Lower lobe of right lung (tissue), 2 donors: ENCODE results near the gene POC1B. TPM values are rescaled to one million over a fixed set of nuclear protein-coding genes. Genes with fewer than 3 reads are reported as not detected.

Experiments
- ATAC-seq, 2 donors: fragments of 200-7000 bp; cut with Tn5 transposase; one replicate each; pipeline ENCODE4 v1.9.1; 2020 to 2022; ENCODE audit warnings: mild to moderate bottlenecking in 2 of 2, moderate library complexity in 2 of 2
- DNase-seq: peaks from one replicate; pipeline ENCODE4 v3.0.0-alpha.2; 2020
- H3K27ac ChIP-seq: fragments of 200-600 bp; one replicate; pipeline ENCODE4 v1.8.0; 2022
- H3K27me3 ChIP-seq: fragments of 200-600 bp; one replicate; pipeline ENCODE4 v1.8.0; 2022; ENCODE audit warnings: low read depth
- H3K36me3 ChIP-seq: fragments of 200-600 bp; one replicate; pipeline ENCODE4 v1.8.0; 2022; ENCODE audit warnings: mild to moderate bottlenecking
- H3K4me1 ChIP-seq: fragments of 200-600 bp; one replicate; pipeline ENCODE4 v1.8.0; 2022
- H3K4me3 ChIP-seq: fragments of 200-600 bp; one replicate; pipeline ENCODE4 v1.8.0; 2022; ENCODE audit warnings: mild to moderate bottlenecking
- H3K9me3 ChIP-seq: fragments of 200-600 bp; one replicate; pipeline ENCODE4 v1.8.0; 2022
- intact Hi-C: fragments of 100-400 bp; cut with DNase I; formaldehyde crosslinking; loops from one replicate; pipeline ENCODE4 v1.11.0; 2022
- total RNA-seq: library from RNA; stranded (reverse); fragmentation: NEBNext Ultra II Directional; extraction: Animal tissue kit (Norgen Biotek cat#: 25700); gene quantifications from one replicate; pipeline ENCODE4 v1.2.1, GENCODE V29; 2021
- TF ChIP-seq, protein P1 (sequence below): fragments of 200-600 bp; IDR thresholded peaks from one replicate; pipeline ENCODE4 v1.8.0; 2022; ENCODE audit warnings: antibody characterized with exemption, mild to moderate bottlenecking
- donor health status: DM: no; HTN: yes; CAD: no; lungs with severe emphysema.

The POC1B gene
- total RNA-seq, 1 donor from 2014 or later, result 15.5 TPM

GRCh38 chr12:89568484-89568883, 42.6 kb upstream of the POC1B start:
- peaks cover 7% of the 10 kb centered on the region for H3K4me1 ChIP-seq
- no peaks in the 10 kb centered on the region for H3K9me3 ChIP-seq
- no peak overlapping the region for H3K4me3 ChIP-seq
- no peak overlapping the region for H3K27ac ChIP-seq
- intact Hi-C loops, result no loop called here
- TF ChIP-seq, protein P1, sequence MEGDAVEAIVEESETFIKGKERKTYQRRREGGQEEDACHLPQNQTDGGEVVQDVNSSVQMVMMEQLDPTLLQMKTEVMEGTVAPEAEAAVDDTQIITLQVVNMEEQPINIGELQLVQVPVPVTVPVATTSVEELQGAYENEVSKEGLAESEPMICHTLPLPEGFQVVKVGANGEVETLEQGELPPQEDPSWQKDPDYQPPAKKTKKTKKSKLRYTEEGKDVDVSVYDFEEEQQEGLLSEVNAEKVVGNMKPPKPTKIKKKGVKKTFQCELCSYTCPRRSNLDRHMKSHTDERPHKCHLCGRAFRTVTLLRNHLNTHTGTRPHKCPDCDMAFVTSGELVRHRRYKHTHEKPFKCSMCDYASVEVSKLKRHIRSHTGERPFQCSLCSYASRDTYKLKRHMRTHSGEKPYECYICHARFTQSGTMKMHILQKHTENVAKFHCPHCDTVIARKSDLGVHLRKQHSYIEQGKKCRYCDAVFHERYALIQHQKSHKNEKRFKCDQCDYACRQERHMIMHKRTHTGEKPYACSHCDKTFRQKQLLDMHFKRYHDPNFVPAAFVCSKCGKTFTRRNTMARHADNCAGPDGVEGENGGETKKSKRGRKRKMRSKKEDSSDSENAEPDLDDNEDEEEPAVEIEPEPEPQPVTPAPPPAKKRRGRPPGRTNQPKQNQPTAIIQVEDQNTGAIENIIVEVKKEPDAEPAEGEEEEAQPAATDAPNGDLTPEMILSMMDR, result no peak
- DNase-seq (no peak), ATAC-seq (peak; percentile 60 to 69)
- no peaks in the 10 kb centered on the region for H3K27me3 ChIP-seq
- H3K36me3 ChIP-seq, result no peaks in the 10 kb centered on the region

- no peaks in the 10 kb centered on the region for H3K27me3 ChIP-seq
- TF ChIP-seq, protein P1, result no peak
- peaks cover 7% of the 10 kb centered on the region for H3K4me1 ChIP-seq
- H3K36me3 ChIP-seq, result no peaks in the 10 kb centered on the region
- H3K4me3 ChIP-seq, result no peak overlapping the region
- ATAC-seq, result peak; percentile 55 to 81
- H3K9me3 ChIP-seq, result no peaks in the 10 kb centered on the region
- intact Hi-C loops, result no loop called here
- no peak for DNase-seq
- no peak overlapping the region for H3K27ac ChIP-seq
Observed at GRCh38 chr12:89567691-89568239, 41.9 kb upstream of the POC1B start.

DNA sequence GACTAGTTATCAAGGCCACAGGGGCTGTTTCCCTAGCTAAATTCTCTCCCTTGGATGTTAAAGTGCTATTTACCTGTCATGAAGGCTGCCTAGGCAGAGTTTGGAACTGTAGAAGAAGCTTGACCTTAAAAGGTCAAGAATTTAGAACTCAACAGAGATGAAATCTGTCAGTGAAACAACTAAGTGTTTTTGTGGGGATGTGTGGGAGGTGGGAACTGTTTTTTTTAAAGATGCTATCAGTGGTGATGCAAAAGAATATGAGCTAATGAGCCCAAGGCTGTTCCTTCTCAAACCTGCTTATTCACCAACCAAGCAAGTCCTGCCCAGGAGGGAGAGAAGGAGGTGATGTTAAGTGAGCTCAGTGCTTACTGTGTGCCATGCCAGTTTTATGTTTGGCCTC, 40.8 kb upstream of the POC1B start:
- H3K27ac ChIP-seq, result no peak overlapping the region
- DNase-seq, result no peak
- H3K4me1 ChIP-seq, result peaks cover 7% of the 10 kb centered on the region
- intact Hi-C loops, result no loop called here
- no peaks in the 10 kb centered on the region for H3K36me3 ChIP-seq
- H3K27me3 ChIP-seq, result no peaks in the 10 kb centered on the region
- TF ChIP-seq, protein P1, result no peak
- no peaks in the 10 kb centered on the region for H3K9me3 ChIP-seq
- H3K4me3 ChIP-seq, result no peak overlapping the region
- no peak for ATAC-seq

GRCh38 chr12:89565002-89565401, 39.2 kb upstream of the POC1B start:
- TF ChIP-seq, protein P1, result no peak
- no peak overlapping the region for H3K4me3 ChIP-seq
- no peaks in the 10 kb centered on the region for H3K36me3 ChIP-seq
- H3K9me3 ChIP-seq, result no peaks in the 10 kb centered on the region
- no peak for DNase-seq
- H3K27me3 ChIP-seq, result no peaks in the 10 kb centered on the region
- H3K27ac ChIP-seq, result no peak overlapping the region
- peaks cover 7% of the 10 kb centered on the region for H3K4me1 ChIP-seq
- intact Hi-C loops, result no loop called here
- ATAC-seq, result no peak

GRCh38 chr12:89559753-89560152, 33.9 kb upstream of the POC1B start:
- ATAC-seq (no peak), DNase-seq (no peak)
- H3K9me3 ChIP-seq, result no peaks in the 10 kb centered on the region
- TF ChIP-seq, protein P1, result no peak
- no peak overlapping the region for H3K4me3 ChIP-seq
- no peaks in the 10 kb centered on the region for H3K27me3 ChIP-seq
- intact Hi-C loops, result no loop called here
- H3K4me1 ChIP-seq, result no peaks in the 10 kb centered on the region
- no peaks in the 10 kb centered on the region for H3K36me3 ChIP-seq
- H3K27ac ChIP-seq, result no peak overlapping the region
